GM23338 (cell line): Measurements from ENCODE around the gene TMIE. TPM values are rescaled to one million over a fixed set of nuclear protein-coding genes. Genes with fewer than 3 reads are reported as not detected.

ENCODE experiments used
- EZH2phosphoT487 ChIP-seq: fragments of 200-600 bp; sonication (generic); IDR thresholded peaks from one replicate; pipeline ENCODE4 v1.8.1; 2018; ENCODE audit warnings: antibody characterized with exemption; ENCODE audit not compliant: unreplicated experiment
- JUNB ChIP-seq: IDR thresholded peaks from one replicate; pipeline ENCODE4 v1.6.1; 2016; ENCODE audit warnings: antibody characterized with exemption; ENCODE audit not compliant: unreplicated experiment
- NANOG ChIP-seq: IDR thresholded peaks from 2 replicates; pipeline ENCODE4 v1.6.1; 2016; ENCODE audit warnings: antibody characterized with exemption, borderline replicate concordance
- POLR2AphosphoS5 ChIP-seq: IDR thresholded peaks from 2 replicates; pipeline ENCODE4 v1.6.1; 2016; ENCODE audit warnings: antibody characterized with exemption, low read depth
- ZNF114 ChIP-seq: fragments of 250-450 bp; sonication (Bioruptor Pico); IDR thresholded peaks from 2 replicates; pipeline ENCODE4 v1.5.0; 2020; ENCODE audit warnings: mild to moderate bottlenecking, moderate library complexity
- polyA plus RNA-seq: library from polyadenylated mRNA; unstranded; fragments of >200 nt; fragmentation: Nextera tagmentation; extraction: Ambion mirVana; gene quantifications from 2 replicates; pipeline ENCODE4 v1.2.1, GENCODE V29; 2016
- total RNA-seq: library from RNA; depleted of rRNA; stranded (reverse); fragments of >200 nt; shearing (Covaris generic); gene quantifications from 2 replicates; pipeline ENCODE4 v1.2.3, GENCODE V29; 2014
- TF ChIP-seq, protein P1 (sequence below): fragments of 250-450 bp; sonication (Bioruptor Pico); IDR thresholded peaks from 2 replicates; pipeline ENCODE4 v1.5.0; 2020; ENCODE audit warnings: mild to moderate bottlenecking, moderate library complexity
- TF ChIP-seq, protein P2 (sequence below): IDR thresholded peaks from 2 replicates; pipeline ENCODE4 v1.6.1; 2016; ENCODE audit warnings: antibody characterized with exemption
- TF ChIP-seq, protein P3 (sequence below): IDR thresholded peaks from one replicate; pipeline ENCODE4 v1.6.1; 2018; ENCODE audit warnings: antibody characterized with exemption; ENCODE audit not compliant: unreplicated experiment

TMIE gene
- total and polyA plus RNA-seq, 2 experiments from 2014 or later, result 0.84 to 1.2 TPM

DNA sequence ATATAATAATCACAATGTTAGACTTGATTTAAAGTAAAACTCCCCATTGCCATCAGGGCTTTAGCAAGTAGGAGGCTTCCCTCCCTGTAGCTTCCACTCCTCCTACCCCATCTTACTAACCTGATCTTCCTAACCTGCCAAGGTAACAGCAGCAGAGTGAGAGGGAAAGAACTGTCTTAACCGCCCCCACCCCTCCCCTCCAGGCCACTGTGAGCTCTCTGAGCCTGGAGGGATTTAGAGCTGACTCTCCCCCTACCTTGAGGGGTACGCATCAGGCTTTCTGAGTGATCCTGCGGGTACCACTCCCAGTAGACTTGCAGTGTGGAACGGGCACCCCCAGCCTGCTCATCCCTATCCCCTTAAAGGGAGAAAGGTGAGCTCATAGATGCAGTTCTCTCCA is 27.8 kb downstream of the TMIE start (continued):
- TF ChIP-seq, protein P1, sequence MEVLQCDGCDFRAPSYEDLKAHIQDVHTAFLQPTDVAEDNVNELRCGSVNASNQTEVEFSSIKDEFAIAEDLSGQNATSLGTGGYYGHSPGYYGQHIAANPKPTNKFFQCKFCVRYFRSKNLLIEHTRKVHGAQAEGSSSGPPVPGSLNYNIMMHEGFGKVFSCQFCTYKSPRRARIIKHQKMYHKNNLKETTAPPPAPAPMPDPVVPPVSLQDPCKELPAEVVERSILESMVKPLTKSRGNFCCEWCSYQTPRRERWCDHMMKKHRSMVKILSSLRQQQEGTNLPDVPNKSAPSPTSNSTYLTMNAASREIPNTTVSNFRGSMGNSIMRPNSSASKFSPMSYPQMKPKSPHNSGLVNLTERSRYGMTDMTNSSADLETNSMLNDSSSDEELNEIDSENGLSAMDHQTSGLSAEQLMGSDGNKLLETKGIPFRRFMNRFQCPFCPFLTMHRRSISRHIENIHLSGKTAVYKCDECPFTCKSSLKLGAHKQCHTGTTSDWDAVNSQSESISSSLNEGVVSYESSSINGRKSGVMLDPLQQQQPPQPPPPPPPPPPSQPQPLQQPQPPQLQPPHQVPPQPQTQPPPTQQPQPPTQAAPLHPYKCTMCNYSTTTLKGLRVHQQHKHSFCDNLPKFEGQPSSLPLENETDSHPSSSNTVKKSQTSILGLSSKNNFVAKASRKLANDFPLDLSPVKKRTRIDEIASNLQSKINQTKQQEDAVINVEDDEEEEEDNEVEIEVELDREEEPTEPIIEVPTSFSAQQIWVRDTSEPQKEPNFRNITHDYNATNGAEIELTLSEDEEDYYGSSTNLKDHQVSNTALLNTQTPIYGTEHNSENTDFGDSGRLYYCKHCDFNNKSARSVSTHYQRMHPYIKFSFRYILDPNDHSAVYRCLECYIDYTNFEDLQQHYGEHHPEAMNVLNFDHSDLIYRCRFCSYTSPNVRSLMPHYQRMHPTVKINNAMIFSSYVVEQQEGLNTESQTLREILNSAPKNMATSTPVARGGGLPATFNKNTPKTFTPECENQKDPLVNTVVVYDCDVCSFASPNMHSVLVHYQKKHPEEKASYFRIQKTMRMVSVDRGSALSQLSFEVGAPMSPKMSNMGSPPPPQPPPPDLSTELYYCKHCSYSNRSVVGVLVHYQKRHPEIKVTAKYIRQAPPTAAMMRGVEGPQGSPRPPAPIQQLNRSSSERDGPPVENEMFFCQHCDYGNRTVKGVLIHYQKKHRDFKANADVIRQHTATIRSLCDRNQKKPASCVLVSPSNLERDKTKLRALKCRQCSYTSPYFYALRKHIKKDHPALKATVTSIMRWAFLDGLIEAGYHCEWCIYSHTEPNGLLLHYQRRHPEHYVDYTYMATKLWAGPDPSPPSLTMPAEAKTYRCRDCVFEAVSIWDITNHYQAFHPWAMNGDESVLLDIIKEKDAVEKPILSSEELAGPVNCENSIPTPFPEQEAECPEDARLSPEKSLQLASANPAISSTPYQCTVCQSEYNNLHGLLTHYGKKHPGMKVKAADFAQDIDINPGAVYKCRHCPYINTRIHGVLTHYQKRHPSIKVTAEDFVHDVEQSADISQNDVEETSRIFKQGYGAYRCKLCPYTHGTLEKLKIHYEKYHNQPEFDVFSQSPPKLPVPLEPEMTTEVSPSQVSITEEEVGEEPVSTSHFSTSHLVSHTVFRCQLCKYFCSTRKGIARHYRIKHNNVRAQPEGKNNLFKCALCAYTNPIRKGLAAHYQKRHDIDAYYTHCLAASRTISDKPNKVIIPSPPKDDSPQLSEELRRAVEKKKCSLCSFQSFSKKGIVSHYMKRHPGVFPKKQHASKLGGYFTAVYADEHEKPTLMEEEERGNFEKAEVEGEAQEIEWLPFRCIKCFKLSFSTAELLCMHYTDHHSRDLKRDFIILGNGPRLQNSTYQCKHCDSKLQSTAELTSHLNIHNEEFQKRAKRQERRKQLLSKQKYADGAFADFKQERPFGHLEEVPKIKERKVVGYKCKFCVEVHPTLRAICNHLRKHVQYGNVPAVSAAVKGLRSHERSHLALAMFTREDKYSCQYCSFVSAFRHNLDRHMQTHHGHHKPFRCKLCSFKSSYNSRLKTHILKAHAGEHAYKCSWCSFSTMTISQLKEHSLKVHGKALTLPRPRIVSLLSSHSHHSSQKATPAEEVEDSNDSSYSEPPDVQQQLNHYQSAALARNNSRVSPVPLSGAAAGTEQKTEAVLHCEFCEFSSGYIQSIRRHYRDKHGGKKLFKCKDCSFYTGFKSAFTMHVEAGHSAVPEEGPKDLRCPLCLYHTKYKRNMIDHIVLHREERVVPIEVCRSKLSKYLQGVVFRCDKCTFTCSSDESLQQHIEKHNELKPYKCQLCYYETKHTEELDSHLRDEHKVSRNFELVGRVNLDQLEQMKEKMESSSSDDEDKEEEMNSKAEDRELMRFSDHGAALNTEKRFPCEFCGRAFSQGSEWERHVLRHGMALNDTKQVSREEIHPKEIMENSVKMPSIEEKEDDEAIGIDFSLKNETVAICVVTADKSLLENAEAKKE (CRISPR knock-in tag), result no peak
- no peak for TF ChIP-seq EZH2phosphoT487
- no peak for TF ChIP-seq POLR2AphosphoS5
- TF ChIP-seq ZNF114 (CRISPR knock-in tag), result no peak
- TF ChIP-seq, protein P2, sequence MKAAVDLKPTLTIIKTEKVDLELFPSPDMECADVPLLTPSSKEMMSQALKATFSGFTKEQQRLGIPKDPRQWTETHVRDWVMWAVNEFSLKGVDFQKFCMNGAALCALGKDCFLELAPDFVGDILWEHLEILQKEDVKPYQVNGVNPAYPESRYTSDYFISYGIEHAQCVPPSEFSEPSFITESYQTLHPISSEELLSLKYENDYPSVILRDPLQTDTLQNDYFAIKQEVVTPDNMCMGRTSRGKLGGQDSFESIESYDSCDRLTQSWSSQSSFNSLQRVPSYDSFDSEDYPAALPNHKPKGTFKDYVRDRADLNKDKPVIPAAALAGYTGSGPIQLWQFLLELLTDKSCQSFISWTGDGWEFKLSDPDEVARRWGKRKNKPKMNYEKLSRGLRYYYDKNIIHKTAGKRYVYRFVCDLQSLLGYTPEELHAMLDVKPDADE, result no peak
- TF ChIP-seq JUNB, result no peak
- TF ChIP-seq, protein P3, sequence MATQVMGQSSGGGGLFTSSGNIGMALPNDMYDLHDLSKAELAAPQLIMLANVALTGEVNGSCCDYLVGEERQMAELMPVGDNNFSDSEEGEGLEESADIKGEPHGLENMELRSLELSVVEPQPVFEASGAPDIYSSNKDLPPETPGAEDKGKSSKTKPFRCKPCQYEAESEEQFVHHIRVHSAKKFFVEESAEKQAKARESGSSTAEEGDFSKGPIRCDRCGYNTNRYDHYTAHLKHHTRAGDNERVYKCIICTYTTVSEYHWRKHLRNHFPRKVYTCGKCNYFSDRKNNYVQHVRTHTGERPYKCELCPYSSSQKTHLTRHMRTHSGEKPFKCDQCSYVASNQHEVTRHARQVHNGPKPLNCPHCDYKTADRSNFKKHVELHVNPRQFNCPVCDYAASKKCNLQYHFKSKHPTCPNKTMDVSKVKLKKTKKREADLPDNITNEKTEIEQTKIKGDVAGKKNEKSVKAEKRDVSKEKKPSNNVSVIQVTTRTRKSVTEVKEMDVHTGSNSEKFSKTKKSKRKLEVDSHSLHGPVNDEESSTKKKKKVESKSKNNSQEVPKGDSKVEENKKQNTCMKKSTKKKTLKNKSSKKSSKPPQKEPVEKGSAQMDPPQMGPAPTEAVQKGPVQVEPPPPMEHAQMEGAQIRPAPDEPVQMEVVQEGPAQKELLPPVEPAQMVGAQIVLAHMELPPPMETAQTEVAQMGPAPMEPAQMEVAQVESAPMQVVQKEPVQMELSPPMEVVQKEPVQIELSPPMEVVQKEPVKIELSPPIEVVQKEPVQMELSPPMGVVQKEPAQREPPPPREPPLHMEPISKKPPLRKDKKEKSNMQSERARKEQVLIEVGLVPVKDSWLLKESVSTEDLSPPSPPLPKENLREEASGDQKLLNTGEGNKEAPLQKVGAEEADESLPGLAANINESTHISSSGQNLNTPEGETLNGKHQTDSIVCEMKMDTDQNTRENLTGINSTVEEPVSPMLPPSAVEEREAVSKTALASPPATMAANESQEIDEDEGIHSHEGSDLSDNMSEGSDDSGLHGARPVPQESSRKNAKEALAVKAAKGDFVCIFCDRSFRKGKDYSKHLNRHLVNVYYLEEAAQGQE, result no peak
- no peak for TF ChIP-seq NANOG
